GM12875 (cell line): Measurements from ENCODE around the gene DOHH.

ENCODE experiments used
- H3K4me3 ChIP-seq: one replicate; pipeline ENCODE4 v1.5.1; 2011; ENCODE audit warnings: low read depth, low read length, control low read depth
- TF ChIP-seq, protein P1 (sequence below): IDR thresholded peaks from 2 replicates; pipeline ENCODE4 v1.5.1; 2011; ENCODE audit warnings: low read depth, mild to moderate bottlenecking, control low read depth, inconsistent platforms, low read length, moderate library complexity, borderline replicate concordance; ENCODE audit not compliant: insufficient read depth

Gene DOHH

DNA sequence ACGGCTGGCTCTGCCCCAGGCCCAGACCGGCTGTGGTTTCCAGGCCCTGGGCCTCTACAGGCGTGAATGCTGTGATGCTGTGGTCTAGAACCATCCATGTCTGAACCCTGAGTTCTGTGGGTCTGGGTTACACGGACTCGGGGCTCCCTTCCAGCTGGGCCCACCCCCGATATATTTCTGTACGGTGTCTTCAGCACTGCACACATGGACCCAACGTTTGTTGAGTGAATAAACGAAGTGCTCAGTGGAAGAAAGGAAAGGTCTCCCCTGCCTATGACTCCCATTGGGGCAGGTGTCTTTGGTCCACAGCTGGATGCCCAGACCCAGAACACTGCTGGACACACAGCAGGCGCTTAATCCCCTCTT is 45.2 kb upstream of the DOHH start:
- TF ChIP-seq, protein P1, sequence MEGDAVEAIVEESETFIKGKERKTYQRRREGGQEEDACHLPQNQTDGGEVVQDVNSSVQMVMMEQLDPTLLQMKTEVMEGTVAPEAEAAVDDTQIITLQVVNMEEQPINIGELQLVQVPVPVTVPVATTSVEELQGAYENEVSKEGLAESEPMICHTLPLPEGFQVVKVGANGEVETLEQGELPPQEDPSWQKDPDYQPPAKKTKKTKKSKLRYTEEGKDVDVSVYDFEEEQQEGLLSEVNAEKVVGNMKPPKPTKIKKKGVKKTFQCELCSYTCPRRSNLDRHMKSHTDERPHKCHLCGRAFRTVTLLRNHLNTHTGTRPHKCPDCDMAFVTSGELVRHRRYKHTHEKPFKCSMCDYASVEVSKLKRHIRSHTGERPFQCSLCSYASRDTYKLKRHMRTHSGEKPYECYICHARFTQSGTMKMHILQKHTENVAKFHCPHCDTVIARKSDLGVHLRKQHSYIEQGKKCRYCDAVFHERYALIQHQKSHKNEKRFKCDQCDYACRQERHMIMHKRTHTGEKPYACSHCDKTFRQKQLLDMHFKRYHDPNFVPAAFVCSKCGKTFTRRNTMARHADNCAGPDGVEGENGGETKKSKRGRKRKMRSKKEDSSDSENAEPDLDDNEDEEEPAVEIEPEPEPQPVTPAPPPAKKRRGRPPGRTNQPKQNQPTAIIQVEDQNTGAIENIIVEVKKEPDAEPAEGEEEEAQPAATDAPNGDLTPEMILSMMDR, result no peak
- H3K4me3 ChIP-seq, result no peak overlapping the region

DNA sequence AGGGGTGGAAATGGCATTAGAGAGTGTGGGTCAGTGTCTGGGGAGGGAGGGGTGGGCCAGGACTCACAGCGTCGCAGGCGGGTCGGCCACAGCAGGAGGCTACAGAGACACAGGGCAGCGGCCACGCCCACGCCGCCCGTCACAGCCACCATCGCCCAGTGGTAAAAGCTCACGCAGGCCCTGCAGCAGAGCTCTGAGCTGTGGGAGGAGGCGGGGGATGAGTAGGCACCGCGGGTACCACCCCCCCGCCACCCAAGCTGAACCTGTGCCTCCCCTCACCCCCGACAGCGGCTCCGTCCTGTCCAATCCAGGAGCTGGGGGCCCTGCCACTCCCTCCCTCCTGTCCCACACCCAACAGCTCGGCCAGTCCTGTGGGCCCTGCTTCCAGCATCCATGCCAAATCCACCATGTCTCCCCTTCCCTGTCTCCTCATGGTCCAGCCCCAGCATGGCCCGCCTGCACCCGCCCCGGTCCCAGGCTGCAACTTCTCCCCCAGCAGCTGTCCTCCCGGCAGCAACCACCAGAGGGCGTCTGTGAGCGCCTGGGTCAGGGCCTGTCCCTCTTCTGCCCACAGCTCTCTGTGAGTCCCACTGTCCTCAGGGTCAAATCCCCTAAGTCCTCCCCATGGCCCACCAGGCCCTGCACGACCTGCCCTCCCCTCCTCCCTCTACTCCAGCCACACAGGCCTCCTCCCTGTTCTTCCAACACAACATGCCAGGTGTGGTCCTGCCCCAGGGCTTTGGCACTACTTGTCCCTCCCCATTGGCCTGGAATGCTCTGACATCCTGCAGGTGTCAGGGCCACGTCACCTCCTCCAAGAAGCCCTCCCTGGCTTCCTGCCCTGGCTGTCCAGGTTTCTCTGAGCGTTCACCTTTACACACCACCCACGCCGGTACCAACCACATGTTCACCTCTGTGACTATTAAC is 44.5 kb upstream of the DOHH start:
- TF ChIP-seq, protein P1, result peak; percentile 97
- no peak overlapping the region for H3K4me3 ChIP-seq

DNA sequence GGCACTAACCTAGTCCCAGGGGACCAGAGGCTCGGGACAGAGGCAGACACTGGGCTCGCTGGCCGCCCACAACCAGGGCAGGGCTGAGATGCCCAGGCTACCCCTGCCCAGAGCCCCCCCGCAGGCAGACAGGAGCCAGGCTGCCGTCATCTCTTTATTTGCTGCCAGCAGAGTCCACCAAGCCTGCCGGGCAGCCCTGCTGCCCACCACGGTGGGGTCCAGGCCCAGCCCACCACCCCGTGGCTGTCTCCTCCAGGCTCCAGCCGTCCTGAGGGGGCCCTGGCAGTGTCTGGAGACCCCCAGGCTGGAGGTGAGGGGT is 43.5 kb upstream of the DOHH start:
- H3K4me3 ChIP-seq, result no peak overlapping the region
- TF ChIP-seq, protein P1, result no peak

DNA sequence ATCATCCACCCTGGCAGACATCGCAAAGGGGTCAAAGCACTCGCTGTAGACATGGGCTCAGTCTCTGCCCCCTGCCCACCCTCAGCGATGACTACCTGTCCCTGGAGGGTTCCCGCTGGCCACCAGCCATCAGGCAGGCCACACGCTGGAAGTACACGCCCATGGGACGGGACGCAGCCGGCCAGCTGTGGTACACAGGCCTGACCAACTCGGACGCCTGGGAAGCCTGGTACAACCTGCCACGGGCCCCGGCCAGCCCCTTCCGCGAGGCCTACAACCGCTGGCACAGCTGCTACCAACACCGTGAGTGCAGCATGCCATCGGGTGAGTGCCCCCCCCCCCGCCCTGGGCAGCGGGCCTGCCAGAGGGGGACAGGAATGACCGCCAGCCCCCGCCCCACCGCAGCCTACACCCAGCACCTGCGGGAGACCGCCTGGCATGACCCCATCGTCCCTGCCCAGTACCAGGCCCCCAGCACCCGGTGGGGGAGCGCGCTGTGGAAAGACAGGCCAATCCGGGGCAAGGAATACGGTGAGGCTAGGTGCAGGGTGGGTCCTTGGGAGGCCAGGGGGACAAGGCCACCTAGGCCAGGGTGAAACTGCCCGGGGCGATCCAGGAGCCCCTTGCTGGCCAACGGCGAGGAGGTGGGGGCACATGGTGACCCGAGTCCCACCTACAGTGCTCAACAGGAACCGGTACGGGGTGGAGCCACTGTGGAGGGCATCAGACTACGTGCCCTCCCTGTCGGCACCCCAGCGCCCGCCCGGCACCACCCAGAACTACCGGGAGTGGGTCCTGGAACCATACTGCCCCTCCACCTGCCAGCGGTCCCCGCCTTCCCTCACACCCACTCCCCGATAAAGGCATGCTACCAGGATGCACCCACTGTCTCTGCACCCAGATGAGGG is 42.9 kb upstream of the DOHH start:
- no peak overlapping the region for H3K4me3 ChIP-seq
- TF ChIP-seq, protein P1, result no peak

DNA sequence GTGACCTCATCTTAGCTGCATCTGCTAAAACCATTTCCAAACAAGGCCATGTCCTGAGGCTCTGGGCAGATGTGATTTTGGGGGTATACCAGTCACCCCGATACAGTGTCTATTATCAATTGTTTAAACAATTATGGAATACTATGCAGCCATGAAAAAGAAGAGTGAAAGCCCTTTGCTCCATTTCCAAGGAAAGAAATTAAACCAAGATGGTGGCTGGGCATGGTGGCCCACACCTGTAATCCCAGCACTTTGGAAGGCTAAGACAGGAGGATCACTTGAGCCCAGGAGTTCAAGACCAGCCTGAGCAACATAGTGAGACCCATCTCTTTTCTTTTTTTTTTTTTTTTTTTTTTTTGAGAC is 39.3 kb upstream of the DOHH start:
- TF ChIP-seq, protein P1, result no peak
- H3K4me3 ChIP-seq, result no peak overlapping the region

DNA sequence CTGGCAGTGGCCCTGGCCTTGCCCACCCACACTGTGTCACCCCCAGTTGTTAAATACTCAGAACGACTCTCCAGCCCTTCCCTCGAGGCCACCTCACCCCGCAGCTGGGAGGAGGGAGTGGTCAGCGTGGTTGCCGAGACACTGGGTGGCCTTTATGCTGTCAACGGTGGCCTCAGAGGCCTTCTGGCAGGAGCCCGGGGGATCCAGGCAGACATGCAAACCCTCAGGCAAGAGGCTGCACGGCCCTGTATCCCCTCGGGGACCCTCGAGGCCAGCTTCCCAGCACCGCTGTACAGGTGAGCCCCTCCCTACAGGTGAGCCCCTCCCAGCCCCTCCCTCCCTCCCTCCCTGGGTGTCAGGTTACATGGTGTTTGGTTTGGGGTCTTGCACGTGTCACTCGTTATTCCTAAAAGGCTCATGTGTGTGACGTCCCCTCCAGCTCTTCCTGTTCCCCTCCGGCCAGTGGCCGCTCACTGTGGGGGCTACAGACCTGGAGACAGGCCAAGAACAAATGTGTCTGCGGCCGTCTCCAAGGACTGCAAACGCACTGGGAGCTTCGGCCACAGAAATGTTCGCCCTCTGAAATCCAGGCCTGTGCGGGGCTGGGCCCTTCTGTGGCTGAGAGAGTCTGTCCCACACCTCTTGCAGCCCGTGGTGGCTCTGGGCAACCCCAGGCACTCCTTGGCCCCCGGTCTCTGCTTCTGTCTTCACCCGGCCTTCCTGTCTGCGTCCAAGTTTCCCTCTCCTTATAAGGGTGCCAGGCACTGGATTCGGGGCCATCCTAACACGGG is 38.7 kb upstream of the DOHH start, which contains the start of gene TEKTIP1:
Gene TEKTIP1, plus strand, starts transcription at position 210 of the 791 bp plus-strand sequence. Its CDS starts 4 bp downstream, at position 214.
- H3K4me3 ChIP-seq, result no peak within 1 kb of the TSS
- TF ChIP-seq, protein P1, result no peak
